AG04450 (cell line): ENCODE results near the gene LMTK2. TPM values are rescaled to one million over a fixed set of nuclear protein-coding genes. Genes with fewer than 3 reads are reported as not detected.

ENCODE experiments used
- CTCF ChIA-PET: fragments of 300-600, 350-600 bp; formaldehyde crosslinking; extraction: SDS; loops from one replicate; lab custom pipeline; 2022; ENCODE audit warnings: antibody characterized with exemption, inconsistent platforms; lab: Charles Lee
- POLR2A ChIA-PET: fragments of 350-600 bp; formaldehyde crosslinking; extraction: SDS; loops from one replicate; lab custom pipeline; 2021; ENCODE audit warnings: antibody characterized with exemption, inconsistent platforms; lab: Yijun Ruan, JAX
- DNase-seq: peaks from one replicate; pipeline ENCODE4 v3.0.0-alpha.2; 2011; ENCODE audit warnings: low read depth, low spot score
- H3K27ac ChIP-seq: one replicate; pipeline ENCODE4 v1.5.1; 2012; ENCODE audit warnings: low read depth, low read length, control low read depth
- H3K27me3 ChIP-seq: one replicate; pipeline ENCODE4 v1.6.0; 2012; ENCODE audit warnings: low read length; ENCODE audit not compliant: control insufficient read depth, insufficient read depth
- H3K4me3 ChIP-seq: 2 replicates; pipeline ENCODE4 v1.5.1; 2011; ENCODE audit warnings: mild to moderate bottlenecking, low read depth, low read length, control low read depth
- H3K9me3 ChIP-seq: 2 replicates; pipeline ENCODE4 v1.5.1; 2012; ENCODE audit warnings: low read length; ENCODE audit not compliant: control insufficient read depth, insufficient read depth
- polyA plus RNA-seq: library from polyadenylated mRNA; depleted of rRNA; stranded (reverse); fragments of >200 nt; gene quantifications from 2 replicates; pipeline ENCODE4 v1.2.3, GENCODE V29; 2011
- TF ChIP-seq, protein P1 (sequence below): IDR thresholded peaks from 2 replicates; pipeline ENCODE4 v1.5.1; 2011; ENCODE audit warnings: low read depth, low read length, control low read depth, inconsistent platforms

The LMTK2 gene
- polyA plus RNA-seq, 1 experiment, result 3.7 TPM

DNA sequence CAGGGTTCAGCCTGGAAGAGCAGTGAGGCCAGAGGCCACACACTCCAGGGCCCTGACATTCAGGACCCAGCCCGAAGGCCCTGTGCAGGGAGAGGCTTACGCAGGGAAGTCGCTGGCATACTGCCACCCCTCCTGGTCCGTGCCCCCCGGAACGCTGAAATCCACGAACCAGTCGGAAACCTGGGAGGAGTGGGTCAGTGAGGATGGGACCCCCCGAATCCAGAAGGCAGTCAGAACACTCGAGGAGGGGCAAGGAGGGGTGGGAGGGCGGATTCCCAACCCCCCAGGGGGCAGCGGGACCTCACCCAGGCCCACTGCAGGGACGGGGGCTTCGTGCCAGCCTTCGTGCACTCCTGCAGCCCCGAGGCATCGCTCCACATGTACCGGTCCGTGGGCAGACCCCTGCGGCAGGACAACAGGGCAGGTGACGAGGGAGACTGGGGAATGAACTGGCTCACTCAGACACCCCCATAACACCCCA, 118.1 kb downstream of the LMTK2 start:
- POLR2A ChIA-PET, result no interaction called here

DNA sequence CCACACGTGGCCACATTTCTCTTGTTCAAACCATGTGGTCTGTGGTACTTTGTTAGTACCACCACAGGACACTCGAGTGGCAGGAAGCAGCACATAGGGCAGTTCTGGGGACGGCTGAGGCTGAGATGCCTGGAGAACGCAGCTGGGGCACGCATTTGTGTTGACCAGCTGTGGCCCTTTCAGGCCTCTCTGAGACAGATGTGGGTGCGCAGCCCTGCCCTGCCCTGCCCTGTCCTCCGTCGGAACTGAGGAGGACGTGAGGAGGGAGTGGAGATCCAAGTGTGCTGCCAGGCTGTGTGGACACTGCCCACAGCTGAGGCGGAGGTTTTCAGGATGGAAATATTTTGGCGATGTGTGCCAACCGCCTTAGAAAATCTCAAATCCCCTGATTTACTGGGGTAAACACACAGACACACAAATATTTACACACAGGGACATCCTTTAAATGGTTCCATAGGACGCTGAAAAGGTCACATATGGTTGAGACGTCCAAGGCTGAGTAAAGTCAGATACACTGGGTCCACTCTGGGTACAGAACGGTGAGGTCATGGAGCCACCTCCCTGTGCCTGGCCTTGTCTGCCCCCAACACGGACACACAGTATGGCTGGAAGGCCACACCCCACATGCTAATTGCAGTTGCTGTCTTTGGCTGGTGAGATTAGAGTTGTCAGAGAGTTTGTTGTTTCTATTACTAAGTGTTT, 119.4 kb downstream of the LMTK2 start:
- no peaks in the 10 kb centered on the region; the same call in 1 of the 2 replicates for H3K9me3 ChIP-seq
- ChIA-PET POLR2A (no interaction called here), CTCF (no interaction called here)
- no peak for DNase-seq
- H3K27me3 ChIP-seq, result no peaks in the 10 kb centered on the region
- TF ChIP-seq, protein P1, sequence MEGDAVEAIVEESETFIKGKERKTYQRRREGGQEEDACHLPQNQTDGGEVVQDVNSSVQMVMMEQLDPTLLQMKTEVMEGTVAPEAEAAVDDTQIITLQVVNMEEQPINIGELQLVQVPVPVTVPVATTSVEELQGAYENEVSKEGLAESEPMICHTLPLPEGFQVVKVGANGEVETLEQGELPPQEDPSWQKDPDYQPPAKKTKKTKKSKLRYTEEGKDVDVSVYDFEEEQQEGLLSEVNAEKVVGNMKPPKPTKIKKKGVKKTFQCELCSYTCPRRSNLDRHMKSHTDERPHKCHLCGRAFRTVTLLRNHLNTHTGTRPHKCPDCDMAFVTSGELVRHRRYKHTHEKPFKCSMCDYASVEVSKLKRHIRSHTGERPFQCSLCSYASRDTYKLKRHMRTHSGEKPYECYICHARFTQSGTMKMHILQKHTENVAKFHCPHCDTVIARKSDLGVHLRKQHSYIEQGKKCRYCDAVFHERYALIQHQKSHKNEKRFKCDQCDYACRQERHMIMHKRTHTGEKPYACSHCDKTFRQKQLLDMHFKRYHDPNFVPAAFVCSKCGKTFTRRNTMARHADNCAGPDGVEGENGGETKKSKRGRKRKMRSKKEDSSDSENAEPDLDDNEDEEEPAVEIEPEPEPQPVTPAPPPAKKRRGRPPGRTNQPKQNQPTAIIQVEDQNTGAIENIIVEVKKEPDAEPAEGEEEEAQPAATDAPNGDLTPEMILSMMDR, result no peak
- no peak overlapping the region for H3K27ac ChIP-seq
- no peak overlapping the region for H3K4me3 ChIP-seq

More for the DNA sequence above, 118.1 kb downstream of the LMTK2 start:
- no peaks in the 10 kb centered on the region for H3K27me3 ChIP-seq
- CTCF ChIA-PET, result interaction anchor here (0.6 kb wide), 1 partner anchor 65 kb away, joined by 7 read pairs; no protein-coding TSS in a partner anchor
- no peaks in the 10 kb centered on the region; the same call in 1 of the 2 replicates for H3K9me3 ChIP-seq
- TF ChIP-seq, protein P1, result no peak
- no peak overlapping the region for H3K4me3 ChIP-seq
- H3K27ac ChIP-seq, result no peak overlapping the region
- no peak for DNase-seq

DNA sequence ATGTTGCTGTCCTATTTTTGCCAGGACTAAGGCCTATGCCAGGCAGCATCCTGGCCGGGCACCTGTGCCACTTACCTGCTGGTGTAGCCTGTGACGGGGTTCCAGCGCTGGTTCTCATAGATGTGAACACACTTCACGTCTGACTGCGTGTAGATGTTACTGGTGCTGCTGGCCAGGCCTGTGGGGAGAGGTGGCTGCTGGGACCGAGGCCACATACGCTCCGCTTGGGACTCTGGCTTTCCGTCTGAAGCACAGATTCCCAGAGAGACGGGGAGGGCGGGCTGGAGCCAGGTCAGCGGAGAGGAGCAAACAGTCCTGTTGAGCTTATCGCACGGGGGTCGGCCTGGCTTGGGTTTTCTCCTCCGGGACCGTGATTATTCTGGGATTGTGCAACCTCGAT, 121.3 kb downstream of the LMTK2 start:
- TF ChIP-seq, protein P1, result no peak
- ChIA-PET CTCF (no interaction called here), POLR2A (no interaction called here)

DNA sequence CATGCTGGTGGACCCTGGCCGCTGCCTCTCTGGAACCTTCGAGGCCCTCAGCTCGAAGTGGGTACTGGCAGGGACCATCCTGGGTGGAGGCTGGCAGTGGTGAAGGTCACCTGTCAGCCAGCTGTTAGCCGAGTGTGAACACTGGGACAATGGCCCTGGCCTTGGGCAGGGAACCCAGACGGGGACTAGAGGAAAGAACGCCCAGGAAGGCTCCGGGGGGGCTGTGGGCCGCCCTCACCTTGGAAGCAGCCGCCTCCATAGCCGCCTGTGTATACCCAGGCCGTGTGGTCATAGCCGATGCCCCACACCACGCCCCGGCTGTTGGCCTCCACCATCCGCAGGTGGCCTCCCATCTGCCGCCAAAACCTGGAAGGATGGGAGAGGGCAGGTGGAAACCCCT, 122.1 kb downstream of the LMTK2 start:
- H3K27ac ChIP-seq, result no peak overlapping the region
- TF ChIP-seq, protein P1, result no peak
- H3K27me3 ChIP-seq, result no peaks in the 10 kb centered on the region
- no peak overlapping the region for H3K4me3 ChIP-seq
- no peaks in the 10 kb centered on the region; the same call in 1 of the 2 replicates for H3K9me3 ChIP-seq
- ChIA-PET POLR2A (no interaction called here), CTCF (no interaction called here)
- DNase-seq, result no peak

More for the DNA sequence above, 121.3 kb downstream of the LMTK2 start:
- H3K4me3 ChIP-seq, result no peak overlapping the region
- no peak overlapping the region for H3K27ac ChIP-seq
- no peaks in the 10 kb centered on the region for H3K27me3 ChIP-seq
- no peaks in the 10 kb centered on the region; the same call in 1 of the 2 replicates for H3K9me3 ChIP-seq
- no peak for DNase-seq

DNA sequence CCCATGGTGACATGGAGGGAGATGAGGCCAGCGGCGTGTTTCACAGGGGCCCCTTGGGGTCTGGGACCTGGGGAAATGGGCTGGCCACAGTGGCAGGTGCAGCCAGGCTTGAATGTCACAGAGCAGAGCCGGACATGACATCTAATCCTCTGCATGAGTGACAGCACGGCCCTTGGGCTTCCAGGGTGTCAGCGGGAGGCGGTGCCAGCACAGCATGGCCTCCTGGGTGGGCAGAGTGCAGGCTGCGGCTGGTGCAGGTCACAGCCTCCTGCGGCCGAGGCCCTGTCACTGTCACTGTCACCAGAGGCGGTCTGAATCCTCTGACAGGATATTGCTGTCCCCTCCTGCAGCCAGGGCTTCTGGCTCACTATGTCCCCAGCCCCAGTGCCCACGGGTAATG, 122.8 kb downstream of the LMTK2 start:
- Histone ChIP-seq H3K27ac (no peak overlapping the region), H3K27me3 (no peaks in the 10 kb centered on the region), H3K4me3 (no peak overlapping the region), H3K9me3 (no peaks in the 10 kb centered on the region; the same call in 1 of the 2 replicates)
- no peak for DNase-seq
- TF ChIP-seq, protein P1, result no peak
- POLR2A ChIA-PET, result no interaction called here
- CTCF ChIA-PET, result interaction anchor here (0.6 kb wide), 1 partner anchor 10 kb away, joined by 3 read pairs; no protein-coding TSS in a partner anchor
